Measurements from ENCODE around the gene KCNQ5.

Gene KCNQ5

GRCh38 chr6:72825315-72825911, 203.5 kb downstream of the KCNQ5 start:
- no peak overlapping the region for H3K9ac ChIP-seq (ENCODE audit: low read depth, low read length)

GRCh38 chr6:72826037-72826436, 204.2 kb downstream of the KCNQ5 start:
- Histone ChIP-seq H3K9ac (ENCODE audit: low read depth, low read length) (no peak overlapping the region), H3K36me3 (ENCODE audit: insufficient read depth, low read length) (no peaks in the 10 kb centered on the region), H3K9me3 (ENCODE audit: control insufficient read depth, insufficient read depth, low read length) (no peaks in the 10 kb centered on the region), H3K4me1 (ENCODE audit: insufficient read depth, low read length) (peaks cover 9% of the 10 kb centered on the region; the same call in 1 of the 2 replicates)

More at GRCh38 chr6:72825315-72825911, 203.5 kb downstream of the KCNQ5 start:
- H3K36me3 ChIP-seq (ENCODE audit: insufficient read depth, low read length), result no peaks in the 10 kb centered on the region
- no peaks in the 10 kb centered on the region for H3K9me3 ChIP-seq (ENCODE audit: control insufficient read depth, insufficient read depth, low read length)
- H3K4me1 ChIP-seq (ENCODE audit: insufficient read depth, low read length), result peaks cover 9% of the 10 kb centered on the region; the same call in 1 of the 2 replicates

GRCh38 chr6:72826744-72827438, 205.0 kb downstream of the KCNQ5 start:
- Histone ChIP-seq H3K4me1 (ENCODE audit: insufficient read depth, low read length) (peaks cover 9% of the 10 kb centered on the region; the same call in 1 of the 2 replicates), H3K36me3 (ENCODE audit: insufficient read depth, low read length) (no peaks in the 10 kb centered on the region), H3K9ac (ENCODE audit: low read depth, low read length) (no peak overlapping the region), H3K9me3 (ENCODE audit: control insufficient read depth, insufficient read depth, low read length) (no peaks in the 10 kb centered on the region; the same call in 1 of the 2 replicates)

GRCh38 chr6:72828904-72829303, 207.0 kb downstream of the KCNQ5 start:
- no peaks in the 10 kb centered on the region for H3K36me3 ChIP-seq (ENCODE audit: insufficient read depth, low read length)

GRCh38 chr6:72832271-72832670, 210.4 kb downstream of the KCNQ5 start:
- Histone ChIP-seq H3K36me3 (ENCODE audit: insufficient read depth, low read length) (no peaks in the 10 kb centered on the region), H3K9me3 (ENCODE audit: control insufficient read depth, insufficient read depth, low read length) (no peaks in the 10 kb centered on the region; the same call in 1 of the 2 replicates), H3K9ac (ENCODE audit: low read depth, low read length) (no peak overlapping the region), H3K4me1 (ENCODE audit: insufficient read depth, low read length) (no peaks in the 10 kb centered on the region)

More at GRCh38 chr6:72828904-72829303, 207.0 kb downstream of the KCNQ5 start:
- Histone ChIP-seq H3K9me3 (ENCODE audit: control insufficient read depth, insufficient read depth, low read length) (no peaks in the 10 kb centered on the region; the same call in 1 of the 2 replicates), H3K4me1 (ENCODE audit: insufficient read depth, low read length) (no peaks in the 10 kb centered on the region), H3K9ac (ENCODE audit: low read depth, low read length) (no peak overlapping the region)

- Histone ChIP-seq H3K9me3 (ENCODE audit: control insufficient read depth, insufficient read depth, low read length) (no peaks in the 10 kb centered on the region; the same call in 1 of the 2 replicates), H3K9ac (ENCODE audit: low read depth, low read length) (no peak overlapping the region), H3K36me3 (ENCODE audit: insufficient read depth, low read length) (no peaks in the 10 kb centered on the region), H3K4me1 (ENCODE audit: insufficient read depth, low read length) (no peaks in the 10 kb centered on the region)
These were observed 213.9 kb downstream of the KCNQ5 start for GRCh38 chr6:72835749-72836148.

- Histone ChIP-seq H3K9me3 (ENCODE audit: control insufficient read depth, insufficient read depth, low read length) (no peaks in the 10 kb centered on the region), H3K4me1 (ENCODE audit: insufficient read depth, low read length) (no peaks in the 10 kb centered on the region), H3K9ac (ENCODE audit: low read depth, low read length) (no peak overlapping the region), H3K36me3 (ENCODE audit: insufficient read depth, low read length) (no peaks in the 10 kb centered on the region)
These were observed 215.1 kb downstream of the KCNQ5 start for GRCh38 chr6:72836971-72837370.

GRCh38 chr6:72841195-72841594, 219.3 kb downstream of the KCNQ5 start:
- Histone ChIP-seq H3K4me1 (ENCODE audit: insufficient read depth, low read length) (no peaks in the 10 kb centered on the region), H3K9ac (ENCODE audit: low read depth, low read length) (no peak overlapping the region), H3K36me3 (ENCODE audit: insufficient read depth, low read length) (no peaks in the 10 kb centered on the region), H3K9me3 (ENCODE audit: control insufficient read depth, insufficient read depth, low read length) (no peaks in the 10 kb centered on the region)

GRCh38 chr6:72842140-72842539, 220.3 kb downstream of the KCNQ5 start:
- Histone ChIP-seq H3K4me1 (ENCODE audit: insufficient read depth, low read length) (no peaks in the 10 kb centered on the region), H3K36me3 (ENCODE audit: insufficient read depth, low read length) (no peaks in the 10 kb centered on the region), H3K9me3 (ENCODE audit: control insufficient read depth, insufficient read depth, low read length) (no peaks in the 10 kb centered on the region), H3K9ac (ENCODE audit: low read depth, low read length) (no peak overlapping the region)

- no peaks in the 10 kb centered on the region for H3K36me3 ChIP-seq (ENCODE audit: insufficient read depth, low read length)
- no peak overlapping the region for H3K9ac ChIP-seq (ENCODE audit: low read depth, low read length)
- no peaks in the 10 kb centered on the region for H3K4me1 ChIP-seq (ENCODE audit: insufficient read depth, low read length)
- no peaks in the 10 kb centered on the region for H3K9me3 ChIP-seq (ENCODE audit: control insufficient read depth, insufficient read depth, low read length)
These were observed 222.8 kb downstream of the KCNQ5 start for GRCh38 chr6:72844614-72845013.

GRCh38 chr6:72849346-72849745, 227.5 kb downstream of the KCNQ5 start:
- Histone ChIP-seq H3K9me3 (ENCODE audit: control insufficient read depth, insufficient read depth, low read length) (no peaks in the 10 kb centered on the region), H3K9ac (ENCODE audit: low read depth, low read length) (no peak overlapping the region), H3K4me1 (ENCODE audit: insufficient read depth, low read length) (no peaks in the 10 kb centered on the region)

GRCh38 chr6:72850040-72850439, 228.2 kb downstream of the KCNQ5 start:
- no peaks in the 10 kb centered on the region for H3K9me3 ChIP-seq (ENCODE audit: control insufficient read depth, insufficient read depth, low read length)
- H3K9ac ChIP-seq (ENCODE audit: low read depth, low read length), result no peak overlapping the region
- H3K36me3 ChIP-seq (ENCODE audit: insufficient read depth, low read length), result no peaks in the 10 kb centered on the region
- H3K4me1 ChIP-seq (ENCODE audit: insufficient read depth, low read length), result no peaks in the 10 kb centered on the region

More at GRCh38 chr6:72849346-72849745, 227.5 kb downstream of the KCNQ5 start:
- no peaks in the 10 kb centered on the region for H3K36me3 ChIP-seq (ENCODE audit: insufficient read depth, low read length)

- Histone ChIP-seq H3K4me1 (ENCODE audit: insufficient read depth, low read length) (no peaks in the 10 kb centered on the region), H3K36me3 (ENCODE audit: insufficient read depth, low read length) (no peaks in the 10 kb centered on the region), H3K9me3 (ENCODE audit: control insufficient read depth, insufficient read depth, low read length) (no peaks in the 10 kb centered on the region), H3K9ac (ENCODE audit: low read depth, low read length) (no peak overlapping the region)
These were observed 228.6 kb downstream of the KCNQ5 start for GRCh38 chr6:72850469-72850868.

GRCh38 chr6:72855471-72855870, 233.6 kb downstream of the KCNQ5 start:
- Histone ChIP-seq H3K9me3 (ENCODE audit: control insufficient read depth, insufficient read depth, low read length) (no peaks in the 10 kb centered on the region), H3K9ac (ENCODE audit: low read depth, low read length) (no peak overlapping the region), H3K36me3 (ENCODE audit: insufficient read depth, low read length) (no peaks in the 10 kb centered on the region), H3K4me1 (ENCODE audit: insufficient read depth, low read length) (peaks cover 7% of the 10 kb centered on the region; the same call in 1 of the 2 replicates)

- Histone ChIP-seq H3K9ac (ENCODE audit: low read depth, low read length) (no peak overlapping the region), H3K4me1 (ENCODE audit: insufficient read depth, low read length) (peaks cover 7% of the 10 kb centered on the region; the same call in 1 of the 2 replicates), H3K36me3 (ENCODE audit: insufficient read depth, low read length) (no peaks in the 10 kb centered on the region), H3K9me3 (ENCODE audit: control insufficient read depth, insufficient read depth, low read length) (no peaks in the 10 kb centered on the region)
These were observed 234.9 kb downstream of the KCNQ5 start for GRCh38 chr6:72856801-72857200.
